Pancreas (tissue), 10 donors: ENCODE results near the gene SEC14L6. TPM values are rescaled to one million over a fixed set of nuclear protein-coding genes. Genes with fewer than 3 reads are reported as not detected.

Experiments used
- ATAC-seq, 4 donors: fragments of 200-7000 bp; cut with Tn5 transposase; one replicate each; pipeline versions ENCODE4 v1.8.0 to v1.9.1; 2020; ENCODE audit warnings: mild to moderate bottlenecking in 4 of 4, moderate library complexity in 4 of 4
- DNase-seq, 6 donors: peaks; one replicate each; pipeline ENCODE4 v3.0.0-alpha.2; 2020
- FAIRE-seq: peaks from 2 replicates; lab custom pipeline; 2012; peaks lifted over from hg19 to GRCh38; lab: Jason Lieb, UNC
- H3K27ac ChIP-seq, 4 donors: fragments of 200-600 bp; sonication (generic); 1 replicate in 3 of 4; 2 replicates in 1 of 4; pipeline versions ENCODE4 v1.5.0 to v1.8.0; 2020
- H3K27me3 ChIP-seq, 4 donors: fragments of 200-600 bp; one replicate each; pipeline ENCODE4 v1.8.0; 2021
- H3K36me3 ChIP-seq, 3 donors: fragments of 200-600 bp; sonication (generic) in 1 of 3; one replicate each; pipeline versions ENCODE4 v1.5.0 to v1.8.0; 2020 to 2021
- H3K4me1 ChIP-seq, 3 donors: fragments of 200-600 bp; one replicate each; pipeline ENCODE4 v1.8.0; 2021
- H3K4me3 ChIP-seq, 4 donors: fragments of 200-600 bp; sonication (generic) in 2 of 4; one replicate each; pipeline versions ENCODE4 v1.5.0 to v1.8.0; 2020 to 2021
- H3K9me3 ChIP-seq, 4 donors: fragments of 200-600 bp; one replicate each; pipeline ENCODE4 v1.8.0; 2021
- CTCF ChIP-seq, 4 donors: fragments of 200-600 bp; sonication (generic) in 3 of 4; IDR thresholded peaks; one replicate each; pipeline versions ENCODE4 v1.5.0 to v1.8.0; 2021; ENCODE audit warnings: antibody characterized with exemption in 4 of 4
- WGBS, 2 donors: extraction: QIAGEN DNeasy Blood & Tissue Kit; methylation state at CpG; one replicate each; pipeline ENCODE4 v1.1.7; 2013; 5-methylcytosine and 5-hydroxymethylcytosine counted together
- intact Hi-C, 3 donors: fragments of 100-400 bp; cut with DNase I; formaldehyde crosslinking; loops; one replicate each; pipeline versions ENCODE4 v1.11.1 to v1.14.2; 2022
- polyA plus RNA-seq, 2 donors: library from polyadenylated mRNA; stranded (reverse); fragments of 200-250 nt; gene quantifications; one replicate each; pipeline ENCODE4 v1.2.3, GENCODE V29; 2013
- total RNA-seq, 6 donors: library from RNA; stranded (reverse); fragmentation: NEBNext Ultra II Directional in 4 of 6; extraction: Animal tissue kit (Norgen Biotek cat#: 25700) in 4 of 6; gene quantifications; one replicate each; pipeline versions ENCODE4 v1.2.1 to v1.2.4, GENCODE V29; 2021 to 2023
- donor health status: healthy with polysubstance abuse.
- donor health status: DM: no; HTN: no; CAD: no; lungs with moderate emphysema.
- donor health status: DM: no; HTN: no; CAD: no.
- donor health status: control.
- donor health status: control.
- donor health status: Bipolar disorder and iron deficiency.
- donor health status: DM: yes; HTN: yes; CAD: no.
- donor health status: DM: no; HTN: no; CAD: no.
- donor health status: DM: no; HTN: no; CAD: no.
- donor health status: DM: yes; HTN: yes; CAD: no.

SEC14L6 gene
- total and polyA plus RNA-seq, 8 donors = 0.51 to 6.0 (median 2.9) TPM

GRCh38 chr22:30573594-30574094 lies 27.1 kb upstream of the SEC14L6 start:
- Histone ChIP-seq H3K4me3 (peak overlapping the region in 3 of 4 donors; percentile 12 to 56 (median 48)), H3K9me3 (no peaks in the 10 kb centered on the region), H3K36me3 (peaks cover 0 to 25% (median 22%) of the 10 kb centered on the region in 3 donors), H3K27ac (peak overlapping the region; percentile 31 to 86 (median 62)), H3K27me3 (no peaks in the 10 kb centered on the region), H3K4me1 (peaks cover 5 to 24% (median 20%) of the 10 kb centered on the region in 3 donors)
- no peak for TF ChIP-seq CTCF (IDR thresholded peaks at IDR 0.05)
- intact Hi-C loops = no loop called here
- peak; percentile 33 to 63 (median 47) for ATAC-seq
- WGBS, 2 donors = 12 to 15% methylated on average over 7 of the region's 7 CpGs
- FAIRE-seq = no peak
- peak in 4 of 6 donors; percentile 34 to 56 (median 42) for DNase-seq

GRCh38 chr22:30572840-30573593 lies 26.5 kb upstream of the SEC14L6 start:
- Histone ChIP-seq H3K27ac (peak overlapping the region; percentile 31 to 86 (median 62)), H3K27me3 (no peaks in the 10 kb centered on the region), H3K4me3 (peak overlapping the region in 1 of 4 donors; percentile 56), H3K36me3 (peaks cover 0 to 18% (median 16%) of the 10 kb centered on the region in 3 donors), H3K9me3 (no peaks in the 10 kb centered on the region), H3K4me1 (peaks cover 5 to 24% (median 20%) of the 10 kb centered on the region in 3 donors)
- intact Hi-C loops = no loop called here
- 22 to 28% methylated on average over 12 of the region's 12 CpGs for WGBS, 2 donors
- TF ChIP-seq CTCF (IDR thresholded peaks at IDR 0.05) = no peak
- peak; percentile 5 to 27 (median 12) for ATAC-seq
- FAIRE-seq = no peak
- DNase-seq = peak in 3 of 6 donors; percentile 27 to 33 (median 28)

- 84 to 86% methylated on average over 6 of the region's 6 CpGs for WGBS, 2 donors
- Histone ChIP-seq H3K27me3 (no peaks in the 10 kb centered on the region), H3K4me3 (no peak overlapping the region), H3K27ac (no peak overlapping the region), H3K9me3 (no peaks in the 10 kb centered on the region), H3K4me1 (peaks cover 5 to 24% (median 20%) of the 10 kb centered on the region in 3 donors), H3K36me3 (peaks cover 0 to 13% (median 9%) of the 10 kb centered on the region in 3 donors)
- intact Hi-C loops = no loop called here
- FAIRE-seq (no peak), DNase-seq (no peak), ATAC-seq (no peak)
- no peak for TF ChIP-seq CTCF (IDR thresholded peaks at IDR 0.05)
Measured at GRCh38 chr22:30572210-30572609, 25.7 kb upstream of the SEC14L6 start.

GRCh38 chr22:30569674-30570202 lies 23.2 kb upstream of the SEC14L6 start:
- intact Hi-C loops = no loop called here
- H3K36me3 ChIP-seq = no peaks in the 10 kb centered on the region
- WGBS, 2 donors = 94 to 97% methylated on average over 10 of the region's 10 CpGs
- ATAC-seq = no peak
- FAIRE-seq = no peak
- peaks cover under 1 to 15% (median 12%) of the 10 kb centered on the region in 3 donors for H3K4me1 ChIP-seq
- no peak for DNase-seq
- no peaks in the 10 kb centered on the region for H3K27me3 ChIP-seq
- no peak overlapping the region for H3K27ac ChIP-seq
- TF ChIP-seq CTCF (IDR thresholded peaks at IDR 0.05) = no peak
- H3K4me3 ChIP-seq = no peak overlapping the region
- no peaks in the 10 kb centered on the region for H3K9me3 ChIP-seq
